Stimulated activated CD8-positive, alpha-beta memory T cell treated with anti-CD3 and anti-CD28 coated beads, Interleukin-7, amount 100 ng/mL, for 48 hours (primary cell): ENCODE measurements around the gene PRELID2.
"Not testable (repeated sequence)": the region's sequence is repeated elsewhere in the genome, so short reads cannot be mapped to it uniquely, and the experiment has no call there.

Source experiments
- DNase-seq, 2 donors: peaks; one replicate each; pipeline ENCODE4 v3.0.0-alpha.2; 2020; ENCODE audit warnings: low read depth in 1 of 2; ENCODE audit errors: extremely low read depth in 1 of 2

Gene PRELID2

GRCh38 chr5:145840458-145841132 lies 5.5 kb upstream of the PRELID2 start:
- no peak for DNase-seq

DNA sequence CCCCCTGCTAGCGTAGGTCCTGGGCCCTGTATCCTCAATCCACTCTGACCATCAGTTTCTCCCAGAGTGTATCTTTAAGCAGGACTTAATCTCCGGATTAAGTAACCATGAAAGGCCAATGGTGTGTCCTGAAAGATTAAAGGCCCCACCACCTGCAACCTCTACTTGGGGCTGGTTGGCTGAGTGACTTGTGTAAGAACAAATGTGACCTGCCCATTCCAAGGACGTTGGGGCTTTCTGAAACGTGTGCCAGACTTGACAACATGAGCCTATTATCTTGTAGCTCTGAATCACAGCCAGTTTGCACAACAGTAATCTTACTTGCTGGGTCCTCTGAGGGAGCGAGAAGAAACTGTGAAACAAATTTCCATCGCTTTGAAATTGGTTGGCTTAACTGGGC lies 3.1 kb upstream of the PRELID2 start:
- no peak for DNase-seq

GRCh38 chr5:145836241-145836640 lies 1.1 kb upstream of the PRELID2 start:
- DNase-seq = not testable (repeated sequence)

GRCh38 chr5:145835848-145836239 lies 702 bp upstream of the PRELID2 start:
- no peak for DNase-seq

GRCh38 chr5:145834554-145834916 lies 607 bp downstream of the PRELID2 start:
- DNase-seq = no peak

- DNase-seq = no peak
Observed at GRCh38 chr5:145833631-145834200, 1.4 kb downstream of the PRELID2 start.

- no peak for DNase-seq
Observed at GRCh38 chr5:145830594-145830993, 4.5 kb downstream of the PRELID2 start.

DNA sequence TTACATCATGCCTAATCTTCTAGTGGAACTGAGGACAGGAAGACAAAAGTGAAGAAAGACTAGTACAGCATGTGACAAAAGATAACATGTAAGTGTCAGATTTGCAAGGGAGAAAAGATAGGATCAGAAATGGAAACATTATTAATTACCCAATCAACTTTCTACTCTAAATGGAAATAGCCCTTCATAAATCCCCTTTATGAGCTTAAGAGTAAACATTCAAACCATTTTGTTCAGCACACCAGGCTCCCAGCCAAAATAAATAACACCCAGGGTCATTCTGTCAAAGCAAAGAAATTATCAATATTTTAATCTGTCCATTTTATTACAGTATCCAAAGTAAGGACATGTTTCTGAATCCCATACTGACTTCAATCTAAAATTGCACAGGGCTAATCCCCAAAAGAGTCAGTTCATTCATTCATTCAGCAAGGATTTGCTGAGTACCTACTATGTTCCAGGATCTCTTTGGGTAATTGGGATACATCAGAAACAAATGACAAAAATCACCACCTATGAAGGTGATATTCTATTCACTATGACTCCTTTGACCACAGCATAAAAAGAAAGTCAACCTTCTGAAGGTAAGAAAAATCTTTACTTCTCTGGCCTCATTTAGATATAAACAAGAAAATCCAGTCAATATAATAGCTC lies 5.3 kb downstream of the PRELID2 start:
- DNase-seq = no peak

DNA sequence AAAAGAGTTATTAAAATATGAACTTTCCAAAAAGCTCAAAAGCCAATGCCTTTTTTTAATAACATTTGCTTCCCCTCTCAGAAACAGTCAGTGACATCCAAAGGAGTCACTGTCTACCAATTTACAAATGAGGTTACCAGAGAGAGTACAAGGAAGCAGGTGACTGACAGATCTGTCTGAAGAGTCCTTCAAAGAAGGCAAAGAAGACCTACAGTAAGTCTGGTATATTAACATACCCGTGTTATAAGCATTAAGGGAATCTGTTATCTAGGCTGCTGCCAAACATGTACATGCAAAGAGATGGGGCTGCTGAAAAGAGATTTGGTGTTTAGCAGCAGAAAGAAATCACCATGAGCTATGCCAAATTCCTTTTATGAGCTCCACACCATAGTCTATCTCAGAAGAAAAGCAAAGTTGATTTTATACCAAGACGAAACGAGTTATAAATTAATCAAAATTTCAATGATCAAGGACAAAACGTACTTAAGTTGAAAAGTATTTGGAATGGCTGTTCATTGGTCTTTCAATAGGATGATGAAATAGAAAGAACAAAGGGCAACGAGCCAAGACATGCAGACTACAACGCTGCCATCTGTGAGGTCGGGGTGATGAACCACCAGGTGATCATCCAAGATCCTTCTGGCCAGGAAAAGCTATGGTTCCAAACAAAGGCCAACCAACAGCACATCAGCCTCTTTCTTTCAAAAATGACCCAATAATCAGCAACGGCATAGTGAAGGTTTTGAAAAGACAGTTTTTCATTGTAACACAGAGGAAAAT lies 8.1 kb downstream of the PRELID2 start:
- DNase-seq = no peak

- DNase-seq = no peak
Observed at GRCh38 chr5:145825751-145826180, 9.4 kb downstream of the PRELID2 start.

GRCh38 chr5:145824040-145824439 lies 11.1 kb downstream of the PRELID2 start:
- DNase-seq = no peak

DNA sequence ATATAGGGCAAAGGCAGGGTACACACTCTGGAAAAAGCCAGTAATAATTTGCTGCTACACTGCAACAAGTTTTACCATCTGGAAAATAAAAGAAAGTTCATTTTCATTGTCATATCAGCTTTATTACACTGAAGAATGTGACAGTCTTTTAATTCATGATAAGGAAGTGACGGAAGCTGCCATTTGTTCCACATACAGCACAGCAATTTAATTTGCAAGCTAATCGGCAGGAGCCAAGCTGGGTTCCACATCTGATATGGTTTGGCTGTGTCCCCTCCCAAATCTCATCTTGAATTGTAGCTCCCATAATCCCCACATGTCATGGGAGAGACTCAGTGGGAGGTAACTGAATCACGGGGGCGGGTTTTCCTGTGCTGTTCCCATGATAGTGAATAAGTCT lies 16.5 kb downstream of the PRELID2 start:
- DNase-seq = no peak

DNA sequence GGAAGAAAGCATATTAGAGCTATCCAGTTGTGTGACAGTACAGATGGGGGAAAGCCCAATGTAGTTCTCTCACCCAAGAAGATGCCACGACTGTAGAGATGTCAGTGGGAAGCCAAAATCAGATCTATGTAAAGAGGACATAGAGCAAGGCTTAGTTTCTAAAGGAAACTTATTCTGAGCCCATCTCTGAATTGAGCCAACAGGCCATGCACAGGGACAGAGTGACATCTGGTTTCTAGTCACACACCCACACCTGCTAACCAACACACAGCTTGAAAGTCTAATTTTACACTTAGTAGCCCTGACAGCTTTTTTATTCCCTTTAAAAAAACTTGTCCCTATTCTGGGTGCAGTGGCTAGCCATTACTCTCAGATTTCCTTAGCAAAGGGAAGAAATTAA lies 22.3 kb downstream of the PRELID2 start:
- DNase-seq = no peak

DNA sequence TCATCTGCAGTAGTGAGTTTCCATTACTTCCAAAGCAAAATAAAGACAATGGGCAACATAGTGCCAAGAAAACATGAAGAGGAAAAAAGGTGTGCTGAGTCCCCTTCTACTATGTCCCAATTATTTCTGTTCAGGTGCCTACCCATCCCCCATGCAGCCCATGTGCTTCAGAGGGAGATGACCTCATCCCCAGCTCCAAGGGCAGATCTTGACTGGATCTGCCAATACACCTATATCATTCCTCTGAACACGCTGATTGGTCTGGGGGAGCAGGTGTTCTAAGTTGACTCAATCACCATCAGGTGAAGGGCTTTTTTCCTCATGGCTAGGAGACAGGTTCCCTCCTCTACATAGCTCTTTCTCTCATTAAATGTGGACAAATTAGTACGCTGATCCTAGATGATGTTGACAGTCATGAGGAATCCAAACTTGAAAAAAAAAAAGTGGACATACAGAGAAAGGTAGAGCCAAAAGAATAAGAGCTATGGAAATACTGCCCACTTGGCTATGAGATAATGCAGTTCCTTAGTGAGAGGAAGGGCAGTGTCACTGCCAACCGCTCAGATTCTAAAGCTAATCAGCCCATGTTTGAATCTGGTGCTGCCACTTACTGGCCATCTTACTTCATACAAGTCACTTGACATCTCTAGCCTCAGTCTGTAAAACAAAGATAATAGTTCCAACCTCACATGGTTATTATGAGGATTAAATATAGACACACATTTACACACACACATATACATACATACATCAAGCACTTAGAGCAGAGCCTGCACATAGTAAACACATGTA lies 23.1 kb downstream of the PRELID2 start:
- no peak for DNase-seq

DNA sequence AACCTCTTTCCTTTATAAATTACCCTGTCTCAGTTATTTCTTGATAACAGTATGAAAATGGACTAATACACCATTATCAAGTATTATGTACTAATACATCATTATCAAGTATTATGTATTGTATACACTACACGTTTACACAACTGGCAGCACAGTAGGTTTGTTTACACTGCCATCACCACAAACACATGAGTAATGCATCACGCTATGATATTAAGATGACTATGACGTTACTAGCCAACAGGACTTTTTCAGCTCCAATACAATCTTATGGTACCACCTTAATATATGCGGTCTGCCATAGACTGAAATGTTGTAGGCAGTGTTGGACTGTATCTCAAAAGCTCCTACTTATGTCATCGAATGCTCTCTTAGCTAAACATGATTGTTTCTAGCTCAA lies 28.2 kb downstream of the PRELID2 start:
- DNase-seq = no peak

DNA sequence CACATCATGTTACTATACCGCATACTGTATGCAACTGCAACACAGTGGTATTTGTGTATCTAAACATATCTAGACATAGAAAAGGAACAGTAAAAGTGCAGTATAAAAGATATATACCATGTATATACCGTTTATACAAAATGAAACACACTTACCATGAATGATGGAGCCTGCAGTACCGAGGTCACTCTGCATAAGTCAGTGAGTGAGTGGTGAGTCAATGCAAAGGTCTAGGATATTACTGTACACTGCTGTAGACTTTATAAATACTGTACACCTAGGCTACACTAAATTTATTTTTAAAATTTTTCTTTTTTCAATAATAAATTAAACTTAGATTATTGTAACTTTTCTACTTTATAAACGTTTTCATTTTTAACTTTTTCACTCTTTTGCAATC lies 29.3 kb downstream of the PRELID2 start:
- no peak for DNase-seq

DNA sequence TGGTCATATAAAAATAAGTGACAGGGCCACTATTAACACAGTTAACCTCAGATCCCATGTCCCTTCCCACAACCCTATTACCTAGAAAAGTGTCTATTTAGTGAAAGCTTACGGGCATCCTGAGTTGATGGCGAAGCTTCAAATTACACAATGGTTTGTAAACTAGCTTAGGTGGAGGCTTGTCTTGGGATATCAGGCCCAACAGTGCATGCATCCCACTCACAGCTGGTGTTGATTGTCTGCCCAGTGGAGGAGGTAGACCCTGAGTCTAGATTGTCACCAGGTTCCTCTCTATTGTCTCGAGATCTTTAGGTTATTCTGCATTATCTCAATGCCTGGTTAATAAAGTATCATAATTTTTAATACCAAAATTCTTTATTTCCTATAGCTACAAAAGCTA lies 30.4 kb downstream of the PRELID2 start:
- no peak for DNase-seq

DNA sequence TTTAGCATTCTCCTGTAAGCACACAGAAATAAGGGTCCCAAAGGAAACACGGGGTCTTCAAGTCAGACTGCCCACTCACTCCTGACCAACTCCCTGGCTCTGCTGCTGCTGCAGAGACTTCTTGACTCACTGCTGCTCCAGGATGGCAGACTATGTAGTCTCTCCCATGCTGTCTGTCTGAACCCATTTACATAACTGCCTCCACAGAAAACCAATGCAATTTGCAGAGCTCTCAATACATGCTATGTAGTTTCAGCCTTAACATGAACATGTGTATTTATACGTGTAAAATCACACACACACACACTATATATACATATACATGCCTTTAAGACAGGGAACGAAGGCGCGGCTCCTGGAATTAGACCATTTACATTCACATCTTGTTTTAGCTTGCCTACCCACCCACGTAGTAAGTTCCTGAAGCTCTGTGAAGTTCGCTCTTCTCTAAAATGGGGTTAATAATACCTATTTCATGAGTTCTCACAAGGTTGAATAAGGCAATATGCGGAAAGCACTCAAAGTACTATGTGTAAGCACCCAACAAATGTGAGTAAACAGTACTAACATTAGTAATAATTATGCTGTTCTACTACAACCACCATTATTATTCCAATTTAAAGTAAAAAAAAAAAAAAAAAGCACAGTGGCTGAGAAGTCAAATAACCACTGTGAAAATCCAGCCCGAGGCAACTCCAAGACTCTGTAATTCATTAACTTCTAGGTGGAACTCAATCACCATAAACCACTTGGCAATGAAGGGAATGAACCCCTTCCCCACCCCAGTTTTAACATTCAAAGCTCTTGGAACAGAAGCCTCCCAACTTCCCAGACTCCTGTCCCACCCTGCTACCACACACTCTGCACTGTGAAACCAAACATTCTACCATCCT lies 31.8 kb downstream of the PRELID2 start:
- DNase-seq = no peak

DNA sequence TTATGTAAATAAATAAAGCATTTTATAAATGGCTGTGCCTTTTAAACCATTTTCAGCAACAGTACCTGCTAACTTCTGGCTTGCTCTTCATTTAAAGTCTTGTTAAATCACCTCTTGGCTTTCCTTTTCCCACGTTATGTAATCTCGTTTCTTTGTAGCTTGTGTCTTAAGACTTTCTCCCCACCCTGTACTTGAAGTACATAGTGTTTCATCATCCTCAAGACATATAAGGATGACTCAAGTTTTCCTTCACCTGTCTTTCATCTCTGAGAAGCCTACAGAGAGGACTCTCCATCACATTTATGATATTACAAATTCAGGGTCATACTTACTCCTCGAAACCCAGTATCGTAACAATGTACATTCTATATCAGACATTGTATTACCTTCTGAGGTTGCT lies 33.9 kb downstream of the PRELID2 start:
- DNase-seq = no peak

- DNase-seq = no peak
Observed at GRCh38 chr5:145800181-145800580, 35.0 kb downstream of the PRELID2 start.
